WTC11 (cell line): ENCODE measurements around the gene ZFYVE28. TPM values are rescaled to one million over a fixed set of nuclear protein-coding genes. Genes with fewer than 3 reads are reported as not detected.

Experiments
- ATAC-seq: fragments of 200-7000 bp; cut with Tn5 transposase; 2 replicates; pipeline ENCODE4 v1.10.0; 2021; ENCODE audit warnings: mild to moderate bottlenecking, moderate library complexity
- CTCF ChIA-PET: fragments of 300-600 bp; sonication (Branson Sonifier 250); formaldehyde crosslinking; loops from one replicate; lab custom pipeline; 2021; ENCODE audit warnings: antibody characterized with exemption; lab: Charles Lee
- POLR2A ChIA-PET: fragments of 350-600 bp; sonication (Branson Sonifier 250); formaldehyde crosslinking; loops from one replicate; lab custom pipeline; 2021; ENCODE audit warnings: antibody characterized with exemption; lab: Charles Lee
- DNase-seq: peaks from one replicate; pipeline ENCODE4 v3.0.0; 2021; ENCODE audit warnings: low spot score
- H3K27ac Mint-ChIP-seq: 2 replicates; pipeline ENCODE4 v1.8.0; 2021; ENCODE audit warnings: mixed read lengths
- H3K27me3 Mint-ChIP-seq: 2 replicates; pipeline ENCODE4 v1.8.0; 2021; ENCODE audit warnings: low read depth, mild to moderate bottlenecking, moderate library complexity, mixed read lengths
- H3K36me3 Mint-ChIP-seq: 2 replicates; pipeline ENCODE4 v1.8.0; 2021; ENCODE audit warnings: mixed read lengths
- H3K4me1 Mint-ChIP-seq: 2 replicates; pipeline ENCODE4 v1.8.0; 2022; ENCODE audit warnings: mixed read lengths
- H3K4me3 Mint-ChIP-seq: 2 replicates; pipeline ENCODE4 v1.8.0; 2021; ENCODE audit warnings: mild to moderate bottlenecking, moderate library complexity, mixed read lengths
- H3K9me3 Mint-ChIP-seq: 2 replicates; pipeline ENCODE4 v1.8.0; 2021; ENCODE audit warnings: mixed read lengths
- AR ChIP-seq: fragments of 250-450 bp; sonication (Bioruptor Pico); IDR thresholded peaks from 2 replicates; pipeline ENCODE4 v1.9.0; 2021; ENCODE audit warnings: mild to moderate bottlenecking
- ARID4B ChIP-seq: sonication (generic); formaldehyde crosslinking; IDR thresholded peaks from 2 replicates; pipeline ENCODE4 v1.8.0; 2023; ENCODE audit warnings: missing genetic modification reagents, mild to moderate bottlenecking, borderline replicate concordance
- E2F4 ChIP-seq: sonication (generic); formaldehyde crosslinking; IDR thresholded peaks from 2 replicates; pipeline ENCODE4 v1.8.1; 2022; ENCODE audit warnings: low read depth, mild to moderate bottlenecking, moderate library complexity, missing genetic modification reagents, borderline replicate concordance
- IRF2 ChIP-seq: sonication (generic); formaldehyde crosslinking; IDR thresholded peaks from 2 replicates; pipeline ENCODE4 v1.8.0; 2022; ENCODE audit warnings: low read depth, missing genetic modification reagents, borderline replicate concordance
- NR1H2 ChIP-seq: sonication (generic); formaldehyde crosslinking; IDR thresholded peaks from 2 replicates; pipeline ENCODE4 v1.9.0; 2021; ENCODE audit warnings: mild to moderate bottlenecking, moderate library complexity, missing genetic modification reagents
- OVOL2 ChIP-seq: fragments of 250-450 bp; sonication (Bioruptor Pico); IDR thresholded peaks from 2 replicates; pipeline ENCODE4 v1.9.0; 2021; ENCODE audit warnings: mild to moderate bottlenecking, borderline replicate concordance
- RORB ChIP-seq: fragments of 250-450 bp; sonication (Bioruptor Pico); IDR thresholded peaks from 2 replicates; pipeline ENCODE4 v1.9.0; 2021; ENCODE audit warnings: mild to moderate bottlenecking
- STAT6 ChIP-seq: sonication (generic); formaldehyde crosslinking; conservative IDR thresholded peaks from 2 replicates; pipeline ENCODE4 v1.8.1; 2023; ENCODE audit warnings: mild to moderate bottlenecking, low read depth, missing genetic modification reagents, moderate library complexity
- TCF7 ChIP-seq: sonication (generic); formaldehyde crosslinking; IDR thresholded peaks from 2 replicates; pipeline ENCODE4 v1.8.0; 2022; ENCODE audit warnings: mild to moderate bottlenecking, low read depth, missing genetic modification reagents, moderate library complexity
- TEAD4 ChIP-seq: sonication (generic); formaldehyde crosslinking; IDR thresholded peaks from 2 replicates; pipeline ENCODE4 v1.8.0; 2022; ENCODE audit warnings: mild to moderate bottlenecking, missing genetic modification reagents
- ZBTB21 ChIP-seq: sonication (generic); formaldehyde crosslinking; IDR thresholded peaks from 2 replicates; pipeline ENCODE4 v1.8.1; 2023; ENCODE audit warnings: mild to moderate bottlenecking, missing genetic modification reagents, borderline replicate concordance
- ZNF219 ChIP-seq: sonication (generic); formaldehyde crosslinking; IDR thresholded peaks from 2 replicates; pipeline ENCODE4 v1.8.0; 2023; ENCODE audit warnings: missing genetic modification reagents, mild to moderate bottlenecking, borderline replicate concordance
- ZNF281 ChIP-seq: sonication (generic); formaldehyde crosslinking; IDR thresholded peaks from 2 replicates; pipeline ENCODE4 v1.8.0; 2023; ENCODE audit warnings: mild to moderate bottlenecking, missing genetic modification reagents
- ZNF423 ChIP-seq: fragments of 250-450 bp; sonication (Bioruptor Pico); IDR thresholded peaks from 2 replicates; pipeline ENCODE4 v2.1.2; 2022; ENCODE audit warnings: mild to moderate bottlenecking, moderate library complexity
- ZNF512 ChIP-seq: sonication (generic); formaldehyde crosslinking; IDR thresholded peaks from 2 replicates; pipeline ENCODE4 v1.8.1; 2022; ENCODE audit warnings: missing genetic modification reagents, borderline replicate concordance
- total RNA-seq: library from RNA; stranded (reverse); gene quantifications from 3 replicates; pipeline ENCODE4 v1.2.3, GENCODE V29; 2021

Gene ZFYVE28
- total RNA-seq, 1 experiment from 2014 or later, result 7.8 TPM

- TF ChIP-seq ZNF281 (CRISPR knock-in tag) (no peak), RORB (no peak), OVOL2 (CRISPR knock-in tag) (no peak), NR1H2 (CRISPR knock-in tag) (no peak), E2F4 (CRISPR knock-in tag) (no peak), ZNF219 (CRISPR knock-in tag) (no peak), ZBTB21 (no peak), STAT6 (no peak), ZNF423 (CRISPR knock-in tag) (no peak), TCF7 (CRISPR knock-in tag) (no peak), ZNF512 (CRISPR knock-in tag) (no peak), ARID4B (no peak), IRF2 (CRISPR knock-in tag) (no peak)
Observed at GRCh38 chr4:2337896-2338295, 80.5 kb downstream of the ZFYVE28 start (continued).

GRCh38 chr4:2337131-2337723 is 81.2 kb downstream of the ZFYVE28 start:
- Mint-ChIP-seq H3K4me1 (peaks cover 5% of the 10 kb centered on the region), H3K36me3 (no peaks in the 10 kb centered on the region), H3K27me3 (no peaks in the 10 kb centered on the region; the same call in 1 of the 2 replicates)
- DNase-seq, result no peak
- no peak for TF ChIP-seq AR (CRISPR knock-in tag)
- no peak for TF ChIP-seq TEAD4 (CRISPR knock-in tag)
- TF ChIP-seq, all 79 proteins: peak for 0
- ChIA-PET POLR2A (no interaction called here), CTCF (no interaction called here)
- H3K9me3 Mint-ChIP-seq, result no peaks in the 10 kb centered on the region
- no peak overlapping the region for H3K27ac Mint-ChIP-seq
- ATAC-seq, result no peak
- H3K4me3 Mint-ChIP-seq, result no peak overlapping the region
